HepG2 (cell line): ENCODE results near the gene C11orf16. TPM values are rescaled to one million over a fixed set of nuclear protein-coding genes. Genes with fewer than 3 reads are reported as not detected.

Source experiments
- ATAC-seq: fragments of 200-7000 bp; cut with Tn5 transposase; 3 replicates; pipeline ENCODE4 v1.9.1; 2020; ENCODE audit warnings: mild to moderate bottlenecking, moderate library complexity
- BruUV-seq: library from RNA; stranded (reverse); fragments of 400-500 nt; replicated peaks from 2 replicates; lab custom pipeline; 2021; lab: Mats Ljungman, UMichigan
- CTCF ChIA-PET: fragments of 300-600 bp; formaldehyde crosslinking; extraction: SDS; loops from one replicate; lab custom pipeline; 2021; ENCODE audit warnings: low total read pairs, inconsistent platforms, low intra/inter-chr PET ratio; lab: Yijun Ruan, JAX
- POLR2A ChIA-PET: fragments of 350-600 bp; sonication (Branson Sonifier 250); formaldehyde crosslinking; loops from one replicate; lab custom pipeline; 2020; ENCODE audit warnings: antibody characterized with exemption, inconsistent platforms; lab: Yijun Ruan, JAX
- DNase-seq: peaks from one replicate; pipeline ENCODE4 v3.0.0-alpha.2; 2015; ENCODE audit warnings: low spot score
- FAIRE-seq: peaks from 3 replicates; lab custom pipeline; 2011; peaks lifted over from hg19 to GRCh38; lab: Jason Lieb, UNC
- H2AFZ ChIP-seq: one replicate; pipeline ENCODE4 v1.6.1; 2011; ENCODE audit warnings: low read length, inconsistent platforms
- H3K27ac ChIP-seq: fragments of 300-600 bp; 3 replicates; pipeline ENCODE4 v1.8.0; 2011; ENCODE audit warnings: mixed run types, mild to moderate bottlenecking, mixed read lengths, low read length, inconsistent platforms; ENCODE audit not compliant: insufficient read depth; ENCODE audit errors: extremely low read length
- H3K27me3 ChIP-seq, 2 experiments: fragments of 200-600 bp in 1 of 2; 2 replicates in 1 of 2; 3 replicates in 1 of 2; pipeline versions ENCODE4 v1.6.0 to v1.8.0; 2011; ENCODE audit warnings: low read length in 2 of 2, mild to moderate bottlenecking in 2 of 2, moderate library complexity in 2 of 2, inconsistent platforms in 1 of 2; ENCODE audit not compliant: insufficient read depth in 2 of 2, control insufficient read depth in 1 of 2
- H3K36me3 ChIP-seq, 2 experiments: fragments of 200-600 bp in 1 of 2; replicated peaks in 1 of 2; 2 replicates in 1 of 2; 3 replicates in 1 of 2; pipeline versions ENCODE4 v1.5.1 to v1.8.0; 2011; ENCODE audit warnings: low read length in 2 of 2, inconsistent platforms in 1 of 2; ENCODE audit not compliant: insufficient read depth in 2 of 2, control insufficient read depth in 1 of 2
- H3K4me1 ChIP-seq: 2 replicates; pipeline ENCODE4 v1.5.1; 2012; ENCODE audit warnings: low read length, inconsistent platforms; ENCODE audit not compliant: insufficient read depth
- H3K4me2 ChIP-seq: 2 replicates; pipeline ENCODE4 v1.6.0; 2011; ENCODE audit warnings: low read depth, low read length, inconsistent platforms
- H3K4me3 ChIP-seq, 3 experiments: fragments of 200-600 bp in 1 of 3; sonication (generic), shearing (Covaris generic) in 1 of 3; replicated peaks in 1 of 3; 2 replicates each; pipeline ENCODE4 v1.5.1; 2011 to 2016; ENCODE audit warnings: low read length in 3 of 3, inconsistent platforms in 2 of 3, low read depth in 2 of 3, mild to moderate bottlenecking in 2 of 3, control low read depth in 1 of 3, mixed read lengths in 1 of 3; ENCODE audit not compliant: insufficient read depth in 1 of 3
- H3K79me2 ChIP-seq: one replicate; pipeline ENCODE4 v1.6.1; 2011; ENCODE audit warnings: low read length, inconsistent platforms; ENCODE audit not compliant: insufficient read depth
- H3K9ac ChIP-seq: 2 replicates; pipeline ENCODE4 v1.6.0; 2011; ENCODE audit warnings: mild to moderate bottlenecking, low read depth, low read length, inconsistent platforms; ENCODE audit not compliant: insufficient read depth
- H3K9me3 ChIP-seq: 2 replicates; pipeline ENCODE4 v1.5.1; 2012; ENCODE audit warnings: mild to moderate bottlenecking, low read length
- H4K20me1 ChIP-seq: 2 replicates; pipeline ENCODE4 v1.6.0; 2011; ENCODE audit warnings: inconsistent platforms, mild to moderate bottlenecking, low read length, moderate library complexity; ENCODE audit not compliant: insufficient read depth
- CBFB ChIP-seq: sonication (generic); formaldehyde crosslinking; IDR thresholded peaks from 2 replicates; pipeline ENCODE4 v1.4.0; 2020; ENCODE audit warnings: missing genetic modification reagents
- ELF3 ChIP-seq: IDR thresholded peaks from 2 replicates; pipeline ENCODE4 v1.6.1; 2016; ENCODE audit warnings: missing genetic modification reagents, missing compliant biosample characterization
- GABPB1 ChIP-seq: IDR thresholded peaks from 2 replicates; pipeline ENCODE4 v1.6.1; 2016; ENCODE audit warnings: mild to moderate bottlenecking, missing genetic modification reagents, moderate library complexity, missing compliant biosample characterization
- HIVEP1 ChIP-seq: sonication (generic); formaldehyde crosslinking; IDR thresholded peaks from 2 replicates; pipeline ENCODE4 v1.4.0; 2020; ENCODE audit warnings: mild to moderate bottlenecking, missing genetic modification reagents
- HNRNPK ChIP-seq: fragments of 200-400 bp; formaldehyde crosslinking; IDR thresholded peaks from 2 replicates; pipeline ENCODE4 v1.6.1; 2018; ENCODE audit warnings: low read length, low read depth, moderate library complexity, mild to moderate bottlenecking; ENCODE audit not compliant: poor library complexity, severe bottlenecking
- KLF6 ChIP-seq: IDR thresholded peaks from 2 replicates; pipeline ENCODE4 v1.8.0; 2016; ENCODE audit warnings: missing biosample characterization, missing genetic modification reagents
- MIXL1 ChIP-seq: IDR thresholded peaks from 2 replicates; pipeline ENCODE4 v1.6.1; 2016
- MYC ChIP-seq: sonication (generic); formaldehyde crosslinking; IDR thresholded peaks from 2 replicates; pipeline ENCODE4 v1.9.0; 2021; ENCODE audit warnings: missing genetic modification reagents, borderline replicate concordance
- MYNN ChIP-seq: sonication (generic); formaldehyde crosslinking; IDR thresholded peaks from 2 replicates; pipeline ENCODE4 v1.4.0; 2020; ENCODE audit warnings: mild to moderate bottlenecking, low read depth, missing genetic modification reagents
- RAD21 ChIP-seq: fragments of 450-650 bp; formaldehyde crosslinking; IDR thresholded peaks from 2 replicates; pipeline ENCODE4 v1.5.0; 2020; ENCODE audit warnings: mild to moderate bottlenecking
- SAP130 ChIP-seq: IDR thresholded peaks from 2 replicates; pipeline ENCODE4 v1.6.1; 2016; ENCODE audit warnings: low read depth
- SKI ChIP-seq: fragments of 450-650 bp; IDR thresholded peaks from one replicate; pipeline ENCODE4 v1.6.1; 2018; ENCODE audit warnings: mild to moderate bottlenecking; ENCODE audit not compliant: partially characterized antibody
- SNAPC2 ChIP-seq: sonication (generic); formaldehyde crosslinking; IDR thresholded peaks from 2 replicates; pipeline ENCODE4 v1.8.1; 2022; ENCODE audit warnings: mild to moderate bottlenecking, missing genetic modification reagents
- SRSF9 ChIP-seq: fragments of 200-400 bp; formaldehyde crosslinking; IDR thresholded peaks from 2 replicates; pipeline ENCODE4 v1.6.1; 2018; ENCODE audit warnings: borderline replicate concordance, mild to moderate bottlenecking, low read depth, low read length; ENCODE audit not compliant: insufficient read depth, poor library complexity, severe bottlenecking
- STAG1 ChIP-seq: sonication (generic); formaldehyde crosslinking; IDR thresholded peaks from 2 replicates; pipeline ENCODE4 v1.4.0; 2020; ENCODE audit warnings: missing genetic modification reagents
- ZBTB7A ChIP-seq: sonication (generic); formaldehyde crosslinking; IDR thresholded peaks from 2 replicates; pipeline ENCODE4 v1.8.0; 2022; ENCODE audit warnings: mild to moderate bottlenecking, missing genetic modification reagents
- ZFP37 ChIP-seq: sonication (generic); formaldehyde crosslinking; IDR thresholded peaks from 2 replicates; pipeline ENCODE4 v1.4.0; 2020; ENCODE audit warnings: missing genetic modification reagents, borderline replicate concordance
- ZNF24 ChIP-seq: fragments of 450-650 bp; IDR thresholded peaks from 2 replicates; pipeline ENCODE4 v1.6.1; 2017; ENCODE audit warnings: antibody characterized with exemption, mild to moderate bottlenecking
- ZNF326 ChIP-seq: sonication (generic); formaldehyde crosslinking; IDR thresholded peaks from 2 replicates; pipeline ENCODE4 v1.4.0; 2020; ENCODE audit warnings: missing genetic modification reagents, borderline replicate concordance
- ZNF484 ChIP-seq: sonication (generic); formaldehyde crosslinking; IDR thresholded peaks from 2 replicates; pipeline ENCODE4 v1.5.1; 2020; ENCODE audit warnings: mild to moderate bottlenecking, low read depth, missing genetic modification reagents, borderline replicate concordance
- ZNF652 ChIP-seq: IDR thresholded peaks from 2 replicates; pipeline ENCODE4 v1.6.1; 2016; ENCODE audit warnings: low read depth, borderline replicate concordance
- WGBS: methylation state at CpG from one replicate; pipeline ENCODE4 v1.1.6; 2017; ENCODE audit warnings: low lambda C conversion rate; 5-methylcytosine and 5-hydroxymethylcytosine counted together
- in situ Hi-C: cut with HindIII; loops from 2 replicates; pipeline ENCODE4 v1.10.0; 2017; ENCODE audit warnings: low pct_unique_long_range_greater_than_20kb; ENCODE audit not compliant: extremely low pct_ligation_motif_present
- intact Hi-C: fragments of 100-400 bp; cut with micrococcal nuclease; formaldehyde crosslinking; loops from one replicate; pipeline ENCODE4 v1.10.0; 2022; ENCODE audit not compliant: unreplicated experiment
- polyA plus RNA-seq, 8 experiments: library from polyadenylated mRNA; depleted of rRNA in 3 of 8; stranded (reverse) in 7 of 8; unstranded in 1 of 8; fragments of >200 nt; fragmentation: Illumina TruSeq in 4 of 8; extraction: Trizol in 4 of 8; gene quantifications; 2 replicates each; pipeline versions ENCODE4 v1.2.1 to v1.2.3, GENCODE V29; 2011 to 2016; ENCODE audit warnings: low read depth in 4 of 8, missing spikeins in 1 of 8, mixed read lengths in 1 of 8; ENCODE audit not compliant: insufficient read depth in 1 of 8
- total RNA-seq, 5 experiments: library from RNA; depleted of rRNA; stranded (reverse); fragments of >200 nt; fragmentation: Illumina TruSeq; extraction: Trizol; gene quantifications; 2 replicates each; pipeline ENCODE4 v1.2.3, GENCODE V29; 2016; ENCODE audit warnings: low read depth in 1 of 5
- TF ChIP-seq, protein P1 (sequence below), 2 experiments: sonication (generic) in 1 of 2; formaldehyde crosslinking in 1 of 2; IDR thresholded peaks; 2 replicates each; pipeline versions ENCODE4 v1.5.1 to v1.6.1; 2011 to 2020; ENCODE audit warnings: borderline replicate concordance in 1 of 2, low read depth in 1 of 2, low read length in 1 of 2, mild to moderate bottlenecking in 1 of 2, missing genetic modification reagents in 1 of 2, moderate library complexity in 1 of 2
- TF ChIP-seq, protein P2 (sequence below): sonication (generic); formaldehyde crosslinking; IDR thresholded peaks from 2 replicates; pipeline ENCODE4 v1.4.0; 2020; ENCODE audit warnings: missing genetic modification reagents

Gene C11orf16
- total and polyA plus RNA-seq, 2 of the 13 experiments (the other 11 are each of a cell fraction or from before 2014, with no cell fraction given), result not detected

DNA sequence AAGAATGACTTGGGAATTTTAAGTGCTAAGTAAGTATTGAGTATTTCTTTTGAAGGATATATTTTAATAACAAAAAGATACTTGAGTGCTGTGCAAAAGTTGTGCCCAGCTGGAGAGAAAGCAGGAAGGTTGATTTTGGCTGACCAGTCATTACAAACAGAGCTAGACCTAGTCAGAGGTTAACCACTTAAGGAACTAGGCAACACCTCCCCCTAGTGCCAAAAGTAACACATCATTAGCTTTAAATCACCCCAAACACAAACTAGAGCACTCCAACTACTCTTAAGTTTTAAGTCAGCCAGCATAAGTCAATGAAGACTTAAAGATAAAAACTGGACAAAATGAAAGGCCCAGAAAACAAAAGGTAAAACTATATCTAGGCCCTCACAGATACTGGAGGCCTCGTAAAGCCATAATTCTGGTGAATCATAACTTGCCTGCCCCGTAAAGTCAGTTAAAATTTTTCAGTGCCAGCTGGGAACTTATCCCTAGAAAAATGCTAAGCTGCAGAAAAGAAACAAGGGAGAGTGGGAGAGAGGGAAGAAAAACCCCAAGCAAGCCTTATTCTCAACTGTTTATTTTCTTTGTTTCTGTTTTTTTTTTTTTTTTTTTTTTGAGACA, 26.9 kb upstream of the C11orf16 start:
- Histone ChIP-seq H3K27ac (no peak overlapping the region), H2AFZ (no peak overlapping the region), H3K36me3 (peaks cover 0 to 8% of the 10 kb centered on the region in 2 experiments; a peak in 2 of 5 replicates), H3K27me3 (no peaks in the 10 kb centered on the region), H3K4me2 (no peak overlapping the region), H3K4me1 (peaks cover 12% of the 10 kb centered on the region), H3K79me2 (peaks cover 13% of the 10 kb centered on the region), H3K9me3 (no peaks in the 10 kb centered on the region), H4K20me1 (no peaks in the 10 kb centered on the region), H3K4me3 (no peak overlapping the region), H3K9ac (no peak overlapping the region)
- no TSS peak for BruUV-seq
- in situ Hi-C loops, result loop anchor here (5.0 to 25.0 kb wide), 2 partner anchors 37 to 272 kb away; partner anchors contain the start of genes RPL27A and TRIM66
- intact Hi-C loops, result loop anchor here (1.0 to 5.0 kb wide), 3 partner anchors 45 to 272 kb away; no protein-coding TSS in a partner anchor
- FAIRE-seq (peak; percentile 79), DNase-seq (peak; percentile 71), ATAC-seq (no peak)
- whole genome bisulfite sequencing, result 88% methylated on average over 2 of the region's 2 CpGs
- CTCF ChIA-PET, result interaction anchor here (0.6 to 2.5 kb wide), 4 partner anchors 24 to 146 kb away, joined by 3 to 19 read pairs (median 3); no protein-coding TSS in a partner anchor
- POLR2A ChIA-PET, result interaction anchor here (0.8 to 1.3 kb wide), 3 partner anchors 48 to 278 kb away, joined by 3 to 7 read pairs (median 4); partner anchors contain the start of genes AKIP1 and TRIM66
- TF ChIP-seq ZBTB7A (CRISPR knock-in tag), result no peak
- TF ChIP-seq STAG1, result peak; percentile 79
- TF ChIP-seq HNRNPK, result no peak
- TF ChIP-seq ZNF652, result peak; percentile 84
- 0 out of 2 replicates have a peak, but pooled peaks have one; percentile 17 for TF ChIP-seq ELF3 (CRISPR knock-in tag)
- TF ChIP-seq, protein P1, sequence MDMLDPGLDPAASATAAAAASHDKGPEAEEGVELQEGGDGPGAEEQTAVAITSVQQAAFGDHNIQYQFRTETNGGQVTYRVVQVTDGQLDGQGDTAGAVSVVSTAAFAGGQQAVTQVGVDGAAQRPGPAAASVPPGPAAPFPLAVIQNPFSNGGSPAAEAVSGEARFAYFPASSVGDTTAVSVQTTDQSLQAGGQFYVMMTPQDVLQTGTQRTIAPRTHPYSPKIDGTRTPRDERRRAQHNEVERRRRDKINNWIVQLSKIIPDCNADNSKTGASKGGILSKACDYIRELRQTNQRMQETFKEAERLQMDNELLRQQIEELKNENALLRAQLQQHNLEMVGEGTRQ (IDR thresholded peaks at IDR 0.05; ENCODE audit: low read depth, low read length), result no peak
- TF ChIP-seq, protein P1 (CRISPR knock-in tag; IDR thresholded peaks at IDR 0.05; ENCODE audit: borderline replicate concordance), result no peak
- peak; percentile 53 for TF ChIP-seq RAD21 (CRISPR knock-in tag)
- no peak for TF ChIP-seq ZNF326 (CRISPR knock-in tag)
- TF ChIP-seq HIVEP1 (CRISPR knock-in tag), result no peak
- no peak for TF ChIP-seq SKI
- no peak for TF ChIP-seq MYC (CRISPR knock-in tag)
- no peak for TF ChIP-seq ZFP37 (CRISPR knock-in tag)
- TF ChIP-seq, protein P2, sequence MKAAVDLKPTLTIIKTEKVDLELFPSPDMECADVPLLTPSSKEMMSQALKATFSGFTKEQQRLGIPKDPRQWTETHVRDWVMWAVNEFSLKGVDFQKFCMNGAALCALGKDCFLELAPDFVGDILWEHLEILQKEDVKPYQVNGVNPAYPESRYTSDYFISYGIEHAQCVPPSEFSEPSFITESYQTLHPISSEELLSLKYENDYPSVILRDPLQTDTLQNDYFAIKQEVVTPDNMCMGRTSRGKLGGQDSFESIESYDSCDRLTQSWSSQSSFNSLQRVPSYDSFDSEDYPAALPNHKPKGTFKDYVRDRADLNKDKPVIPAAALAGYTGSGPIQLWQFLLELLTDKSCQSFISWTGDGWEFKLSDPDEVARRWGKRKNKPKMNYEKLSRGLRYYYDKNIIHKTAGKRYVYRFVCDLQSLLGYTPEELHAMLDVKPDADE (CRISPR knock-in tag), result no peak
- TF ChIP-seq MYNN, result no peak
- TF ChIP-seq SAP130, result peak; percentile 23; the same call in 1 of the 2 replicates
- no peak for TF ChIP-seq SNAPC2 (CRISPR knock-in tag)
- TF ChIP-seq CBFB, result no peak
- no peak for TF ChIP-seq SRSF9
- no peak for TF ChIP-seq GABPB1
- no peak for TF ChIP-seq KLF6 (CRISPR knock-in tag)
- no peak for TF ChIP-seq ZNF484 (CRISPR knock-in tag)
- no peak for TF ChIP-seq ZNF24
- TF ChIP-seq MIXL1, result 0 out of 2 replicates have a peak, but pooled peaks have one; percentile 23
